Natural killer cell (primary cell): ENCODE measurements around the gene CHTF18. TPM values are rescaled to one million over a fixed set of nuclear protein-coding genes. Genes with fewer than 3 reads are reported as not detected.
A peak's percentile ranks its signal among the peaks of the same experiment; 100 is the strongest.

Source experiments
- ATAC-seq, 3 donors: fragments of 150-1000 bp in 2 of 3; fragments of 200-7000 bp in 1 of 3; cut with Tn5 transposase; 1 replicate in 1 of 3; 2 replicates in 2 of 3; pipeline ENCODE4 v1.10.0; 2021; ENCODE audit warnings: mild to moderate bottlenecking in 2 of 3, moderate library complexity in 2 of 3
- DNase-seq, 2 donors: peaks; one replicate each; pipeline versions ENCODE4 v3.0.0 to v3.0.0-alpha.2; 2013 to 2021; ENCODE audit warnings: mixed read lengths in 1 of 2
- H3K27ac ChIP-seq: one replicate; pipeline ENCODE4 v1.5.1; 2013; ENCODE audit warnings: mild to moderate bottlenecking, low read length
- H3K27me3 ChIP-seq: one replicate; pipeline ENCODE4 v1.6.1; 2013; ENCODE audit warnings: low read length; ENCODE audit not compliant: control insufficient read depth, insufficient read depth
- H3K36me3 ChIP-seq: one replicate; pipeline ENCODE4 v1.6.1; 2013; ENCODE audit warnings: low read length; ENCODE audit not compliant: control insufficient read depth, insufficient read depth
- H3K4me1 ChIP-seq: one replicate; pipeline ENCODE4 v1.6.1; 2013; ENCODE audit warnings: low read length; ENCODE audit not compliant: control insufficient read depth, insufficient read depth
- H3K4me3 ChIP-seq: one replicate; pipeline ENCODE4 v1.5.1; 2013; ENCODE audit warnings: low read length
- H3K9me3 ChIP-seq: one replicate; pipeline ENCODE4 v1.6.1; 2013; ENCODE audit warnings: low read length; ENCODE audit not compliant: control insufficient read depth, insufficient read depth
- H3K27ac Mint-ChIP-seq, 2 donors: one replicate each; pipeline ENCODE4 v1.8.0; 2022; ENCODE audit warnings: mild to moderate bottlenecking in 2 of 2, mixed read lengths in 2 of 2, moderate library complexity in 1 of 2
- H3K27me3 Mint-ChIP-seq, 2 donors: one replicate each; pipeline ENCODE4 v1.8.0; 2022; ENCODE audit warnings: low read depth in 2 of 2, mixed read lengths in 2 of 2
- H3K36me3 Mint-ChIP-seq: one replicate; pipeline ENCODE4 v1.8.0; 2022; ENCODE audit warnings: mixed read lengths
- H3K4me1 Mint-ChIP-seq, 2 donors: one replicate each; pipeline ENCODE4 v1.8.0; 2022; ENCODE audit warnings: mixed read lengths in 2 of 2
- H3K4me3 Mint-ChIP-seq: one replicate; pipeline ENCODE4 v1.8.0; 2022; ENCODE audit warnings: mild to moderate bottlenecking, moderate library complexity, mixed read lengths
- H3K9me3 Mint-ChIP-seq, 2 donors: one replicate each; pipeline ENCODE4 v1.8.0; 2022; ENCODE audit warnings: mixed read lengths in 2 of 2
- CTCF ChIP-seq: fragments of 200-600 bp; IDR thresholded peaks from one replicate; pipeline ENCODE4 v1.8.0; 2022; ENCODE audit warnings: antibody characterized with exemption
- WGBS: methylation state at CpG from one replicate; pipeline ENCODE4 v1.1.7; 2013; ENCODE audit warnings: missing lambda C conversion rate; ENCODE audit not compliant: insufficient coverage; 5-methylcytosine and 5-hydroxymethylcytosine counted together
- intact Hi-C: fragments of 100-400 bp; cut with micrococcal nuclease; formaldehyde crosslinking; loops from one replicate; pipeline ENCODE4 v1.14.2; 2022
- total RNA-seq, 4 donors: library from RNA; stranded (reverse); fragments of 120-200 nt in 1 of 4; gene quantifications; one replicate each; pipeline versions ENCODE4 v1.2.3 to v1.2.4, GENCODE V29; 2013 to 2022

The CHTF18 gene
- total RNA-seq, 3 donors from 2014 or later (not counting 1 experiment from before 2014, with no cell fraction given) = 26.7 to 52.4 (median 40.5) TPM

GRCh38 chr16:797120-797420, 8.7 kb downstream of the CHTF18 start:
- Mint-ChIP-seq H3K36me3 (no peaks in the 10 kb centered on the region), H3K27me3 (peaks cover 0 to 3% of the 10 kb centered on the region in 2 donors), H3K9me3 (no peaks in the 10 kb centered on the region), H3K4me3 (no peak overlapping the region), H3K27ac (no peak overlapping the region), H3K4me1 (no peaks in the 10 kb centered on the region)
- no peak for TF ChIP-seq CTCF
- Histone ChIP-seq H3K9me3 (no peaks in the 10 kb centered on the region), H3K27ac (no peak overlapping the region), H3K36me3 (no peaks in the 10 kb centered on the region), H3K4me3 (no peak overlapping the region), H3K4me1 (no peaks in the 10 kb centered on the region), H3K27me3 (peaks cover 13% of the 10 kb centered on the region)
- WGBS = 97% methylated on average over 2 of the region's 2 CpGs
- ATAC-seq (peak in 1 of 3 donors; percentile 15), DNase-seq (no peak)
- intact Hi-C loops = no loop called here

DNA sequence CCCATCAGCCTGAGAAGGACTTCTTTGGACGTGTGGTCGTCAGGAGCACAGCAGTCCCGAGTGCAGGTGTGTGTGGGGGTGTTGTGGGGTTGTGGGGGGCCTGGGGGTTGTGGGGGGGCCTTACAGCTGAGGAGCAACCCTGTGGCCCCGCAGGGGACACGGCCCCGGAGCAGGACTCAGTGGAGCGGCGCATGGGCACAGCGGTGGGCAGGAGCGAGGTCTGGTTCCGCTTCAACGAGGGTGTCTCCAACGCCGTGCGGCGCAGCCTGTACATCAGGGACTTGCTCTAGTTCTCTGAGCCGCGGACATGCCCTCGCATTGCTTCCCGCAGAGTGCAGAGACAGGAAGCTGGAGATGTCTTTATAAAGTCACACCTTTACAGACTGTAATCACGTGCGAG, 9.3 kb downstream of the CHTF18 start:
- H3K4me1 ChIP-seq = no peaks in the 10 kb centered on the region
- Mint-ChIP-seq H3K4me1 (no peaks in the 10 kb centered on the region), H3K4me3 (no peak overlapping the region), H3K36me3 (no peaks in the 10 kb centered on the region), H3K9me3 (no peaks in the 10 kb centered on the region), H3K27me3 (peaks cover 0 to 3% of the 10 kb centered on the region in 2 donors), H3K27ac (no peak overlapping the region)
- intact Hi-C loops = no loop called here
- no peaks in the 10 kb centered on the region for H3K36me3 ChIP-seq
- DNase-seq (no peak), ATAC-seq (no peak)
- no peak for TF ChIP-seq CTCF
- H3K27ac ChIP-seq = no peak overlapping the region
- no peak overlapping the region for H3K4me3 ChIP-seq
- H3K9me3 ChIP-seq = no peaks in the 10 kb centered on the region
- WGBS = 96% methylated on average over 22 of the region's 22 CpGs
- H3K27me3 ChIP-seq = peaks cover 13% of the 10 kb centered on the region

DNA sequence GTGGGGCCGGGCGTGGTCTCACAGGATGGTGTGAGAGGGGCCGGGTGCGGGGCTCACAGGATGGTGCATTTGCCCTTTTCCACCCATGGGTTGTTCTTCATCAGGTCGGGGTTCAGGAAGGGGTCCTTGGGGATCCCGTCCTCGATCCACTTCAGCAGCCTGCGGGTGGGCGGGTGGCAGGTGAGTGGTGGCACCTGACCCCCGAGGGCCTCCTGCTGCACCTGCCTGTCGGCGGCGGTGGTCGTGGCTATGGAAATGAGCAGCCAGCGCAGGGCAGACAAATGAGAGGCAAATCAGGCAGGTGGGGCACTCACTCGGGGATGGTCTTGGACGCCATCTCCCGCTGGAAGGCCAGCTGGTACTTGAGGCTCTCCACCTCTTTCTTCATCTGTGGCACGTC, 10.2 kb downstream of the CHTF18 start:
- no peak for TF ChIP-seq CTCF
- WGBS = 89% methylated on average over 19 of the region's 19 CpGs
- Mint-ChIP-seq H3K27ac (no peak overlapping the region), H3K9me3 (no peaks in the 10 kb centered on the region), H3K27me3 (peaks cover 0 to 3% of the 10 kb centered on the region in 2 donors), H3K4me1 (no peaks in the 10 kb centered on the region), H3K36me3 (no peaks in the 10 kb centered on the region), H3K4me3 (no peak overlapping the region)
- ATAC-seq = no peak
- DNase-seq = no peak
- intact Hi-C loops = no loop called here
- Histone ChIP-seq H3K9me3 (no peaks in the 10 kb centered on the region), H3K27ac (no peak overlapping the region), H3K27me3 (peaks cover 13% of the 10 kb centered on the region), H3K4me1 (no peaks in the 10 kb centered on the region), H3K36me3 (no peaks in the 10 kb centered on the region), H3K4me3 (no peak overlapping the region)

GRCh38 chr16:799111-799947, 10.9 kb downstream of the CHTF18 start:
- Histone ChIP-seq H3K27ac (no peak overlapping the region), H3K27me3 (peaks cover 13% of the 10 kb centered on the region), H3K4me1 (no peaks in the 10 kb centered on the region), H3K36me3 (no peaks in the 10 kb centered on the region), H3K4me3 (no peak overlapping the region), H3K9me3 (no peaks in the 10 kb centered on the region)
- peaks cover 0 to 3% of the 10 kb centered on the region in 2 donors for H3K27me3 Mint-ChIP-seq
- no peak for TF ChIP-seq CTCF
- intact Hi-C loops = no loop called here
- no peak overlapping the region for H3K27ac Mint-ChIP-seq
- H3K36me3 Mint-ChIP-seq = no peaks in the 10 kb centered on the region
- DNase-seq (no peak), ATAC-seq (no peak)
- H3K4me3 Mint-ChIP-seq = no peak overlapping the region
- no peaks in the 10 kb centered on the region for H3K4me1 Mint-ChIP-seq
- H3K9me3 Mint-ChIP-seq = no peaks in the 10 kb centered on the region
- whole genome bisulfite sequencing = 59% methylated on average over 22 of the region's 22 CpGs
